K562 (cell line): ENCODE data around the gene STIL. TPM values are rescaled to one million over a fixed set of nuclear protein-coding genes. Genes with fewer than 3 reads are reported as not detected.
A peak's percentile ranks its signal among the peaks of the same experiment; 100 is the strongest.

Source experiments
- ARID1B ChIP-seq: fragments of 450-650 bp; IDR thresholded peaks from 2 replicates; pipeline ENCODE4 v1.6.1; 2016; ENCODE audit warnings: antibody characterized with exemption, mild to moderate bottlenecking, inconsistent platforms
- CEBPB ChIP-seq: fragments of 450-650 bp; IDR thresholded peaks from 2 replicates; pipeline ENCODE4 v1.6.1; 2016; ENCODE audit warnings: missing genetic modification characterization, missing compliant biosample characterization
- CHD2 ChIP-seq: IDR thresholded peaks from 2 replicates; pipeline ENCODE4 v1.6.1; 2011; ENCODE audit warnings: low read depth, low read length
- CHD4 ChIP-seq: fragments of 200-600 bp; sonication (generic); IDR thresholded peaks from 3 replicates; pipeline ENCODE4 v1.6.1; 2012; ENCODE audit warnings: low read depth, mild to moderate bottlenecking, mixed read lengths, low read length, inconsistent platforms; ENCODE audit not compliant: insufficient read depth, insufficient replicate concordance, poor library complexity, severe bottlenecking
- CREB1 ChIP-seq, 2 experiments: sonication (generic) in 1 of 2; formaldehyde crosslinking in 1 of 2; IDR thresholded peaks; 2 replicates each; pipeline versions ENCODE4 v1.6.1 to v1.8.0; 2012 to 2022; ENCODE audit warnings: inconsistent platforms in 1 of 2, mild to moderate bottlenecking in 1 of 2, missing genetic modification reagents in 1 of 2, moderate library complexity in 1 of 2
- CREM ChIP-seq: IDR thresholded peaks from 2 replicates; pipeline ENCODE4 v1.6.1; 2014; ENCODE audit warnings: antibody characterized with exemption, low read depth
- ELF1 ChIP-seq: fragments of 200-800 bp; sonication (Bioruptor generic); IDR thresholded peaks from 2 replicates; pipeline ENCODE4 v1.6.1; 2016; ENCODE audit warnings: missing genetic modification characterization, missing compliant biosample characterization
- ETV1 ChIP-seq: fragments of 450-650 bp; conservative IDR thresholded peaks from 2 replicates; pipeline ENCODE4 v1.6.1; 2016; ENCODE audit warnings: missing genetic modification characterization, control low read depth, low read depth, missing compliant biosample characterization
- GATAD2A ChIP-seq: fragments of 450-650 bp; IDR thresholded peaks from 2 replicates; pipeline ENCODE4 v1.6.1; 2017
- HDAC2 ChIP-seq: fragments of 450-650 bp; IDR thresholded peaks from 2 replicates; pipeline ENCODE4 v1.6.1; 2016; ENCODE audit warnings: mild to moderate bottlenecking
- HNRNPH1 ChIP-seq: fragments of 200-400 bp; formaldehyde crosslinking; optimal IDR thresholded peaks from 2 replicates; pipeline ENCODE3; 2017; ENCODE audit warnings: low read depth, mild to moderate bottlenecking, low read length, moderate library complexity
- ILK ChIP-seq: fragments of 450-650 bp; IDR thresholded peaks from 2 replicates; pipeline ENCODE4 v1.6.1; 2016; ENCODE audit warnings: missing genetic modification characterization, low read depth, mild to moderate bottlenecking, missing compliant biosample characterization, moderate library complexity, borderline replicate concordance
- KLF10 ChIP-seq: fragments of 250-450 bp; sonication (Bioruptor Pico); IDR thresholded peaks from 2 replicates; pipeline ENCODE4 v1.6.1; 2021; ENCODE audit warnings: matching md5 sums
- MAFG ChIP-seq: fragments of 450-650 bp; conservative IDR thresholded peaks from 2 replicates; pipeline ENCODE4 v1.6.1; 2016; ENCODE audit warnings: missing genetic modification characterization, missing compliant biosample characterization
- MTA2 ChIP-seq: fragments of 450-650 bp; IDR thresholded peaks from 2 replicates; pipeline ENCODE4 v1.6.1; 2016; ENCODE audit warnings: low read depth
- NCOA1 ChIP-seq: fragments of 450-650 bp; IDR thresholded peaks from 2 replicates; pipeline ENCODE4 v1.6.1; 2016; ENCODE audit warnings: low read depth
- NKRF ChIP-seq: fragments of 450-650 bp; IDR thresholded peaks from 2 replicates; pipeline ENCODE4 v1.6.1; 2016; ENCODE audit warnings: borderline replicate concordance
- PML ChIP-seq: IDR thresholded peaks from 2 replicates; pipeline ENCODE4 v1.6.1; 2012; ENCODE audit warnings: low read length, inconsistent platforms
- POLR2A ChIP-seq: fragments of 450-650 bp; conservative IDR thresholded peaks from 2 replicates; pipeline ENCODE4 v1.6.1; 2016
- SAFB ChIP-seq: fragments of 200-400 bp; formaldehyde crosslinking; IDR thresholded peaks from 2 replicates; pipeline ENCODE4 v1.6.1; 2017; ENCODE audit warnings: low read depth, low read length, borderline replicate concordance
- SAFB2 ChIP-seq: fragments of 200-400 bp; formaldehyde crosslinking; IDR thresholded peaks from 2 replicates; pipeline ENCODE4 v1.6.1; 2018; ENCODE audit warnings: borderline replicate concordance, low read length, low read depth, moderate library complexity; ENCODE audit not compliant: severe bottlenecking
- SMARCE1 ChIP-seq: fragments of 450-650 bp; IDR thresholded peaks from 2 replicates; pipeline ENCODE4 v1.7.1; 2016; ENCODE audit warnings: mild to moderate bottlenecking
- SRSF7 ChIP-seq: fragments of 200-400 bp; formaldehyde crosslinking; optimal IDR thresholded peaks from 2 replicates; pipeline ENCODE3; 2017; ENCODE audit warnings: mild to moderate bottlenecking, low read depth, low read length
- ZKSCAN3 ChIP-seq: fragments of 250-450 bp; sonication (Bioruptor Pico); IDR thresholded peaks from 2 replicates; pipeline ENCODE4 v1.4.0; 2020
- ZNF316 ChIP-seq: fragments of 450-650 bp; IDR thresholded peaks from 2 replicates; pipeline ENCODE4 v1.6.1; 2016
- ZNF445 ChIP-seq: fragments of 250-450 bp; sonication (Bioruptor Pico); IDR thresholded peaks from 2 replicates; pipeline ENCODE4 v1.4.0; 2020; ENCODE audit warnings: low read depth, mild to moderate bottlenecking, moderate library complexity
- polyA plus RNA-seq, 8 experiments: library from polyadenylated mRNA; depleted of rRNA in 4 of 8; stranded (reverse) in 5 of 8; unstranded in 3 of 8; fragments of >200 nt; fragmentation: Nextera tagmentation in 2 of 8; fragmentation: Illumina TruSeq in 1 of 8; extraction: Ambion mirVana in 2 of 8; extraction: Trizol in 1 of 8; gene quantifications; 2 replicates each; pipeline versions ENCODE4 v1.2.1 to v1.2.3, GENCODE V29; 2011 to 2014; ENCODE audit warnings: inconsistent platforms in 1 of 8, missing spikeins in 1 of 8
- total RNA-seq, 7 experiments: library from RNA; depleted of rRNA in 6 of 7; stranded (reverse); fragments of >200 nt in 6 of 7; fragmentation: Illumina TruSeq in 2 of 7; extraction: Trizol in 2 of 7; gene quantifications; 2 replicates each; pipeline versions ENCODE4 v1.2.1 to v1.2.3, GENCODE V29; 2011 to 2021; ENCODE audit warnings: low replicate concordance in 1 of 7
- TF ChIP-seq, protein P1 (sequence below): fragments of 450-650 bp; IDR thresholded peaks from 2 replicates; pipeline ENCODE4 v1.6.1; 2016; ENCODE audit warnings: mild to moderate bottlenecking

The STIL gene
- total and polyA plus RNA-seq, 9 of the 15 experiments (the other 6 are each of a cell fraction or from before 2014, with no cell fraction given), result 10.5 to 77.4 (median 39.6) TPM

GRCh38 chr1:47231301-47232186, 82.4 kb downstream of the STIL start (continued):
- TF ChIP-seq, protein P1, sequence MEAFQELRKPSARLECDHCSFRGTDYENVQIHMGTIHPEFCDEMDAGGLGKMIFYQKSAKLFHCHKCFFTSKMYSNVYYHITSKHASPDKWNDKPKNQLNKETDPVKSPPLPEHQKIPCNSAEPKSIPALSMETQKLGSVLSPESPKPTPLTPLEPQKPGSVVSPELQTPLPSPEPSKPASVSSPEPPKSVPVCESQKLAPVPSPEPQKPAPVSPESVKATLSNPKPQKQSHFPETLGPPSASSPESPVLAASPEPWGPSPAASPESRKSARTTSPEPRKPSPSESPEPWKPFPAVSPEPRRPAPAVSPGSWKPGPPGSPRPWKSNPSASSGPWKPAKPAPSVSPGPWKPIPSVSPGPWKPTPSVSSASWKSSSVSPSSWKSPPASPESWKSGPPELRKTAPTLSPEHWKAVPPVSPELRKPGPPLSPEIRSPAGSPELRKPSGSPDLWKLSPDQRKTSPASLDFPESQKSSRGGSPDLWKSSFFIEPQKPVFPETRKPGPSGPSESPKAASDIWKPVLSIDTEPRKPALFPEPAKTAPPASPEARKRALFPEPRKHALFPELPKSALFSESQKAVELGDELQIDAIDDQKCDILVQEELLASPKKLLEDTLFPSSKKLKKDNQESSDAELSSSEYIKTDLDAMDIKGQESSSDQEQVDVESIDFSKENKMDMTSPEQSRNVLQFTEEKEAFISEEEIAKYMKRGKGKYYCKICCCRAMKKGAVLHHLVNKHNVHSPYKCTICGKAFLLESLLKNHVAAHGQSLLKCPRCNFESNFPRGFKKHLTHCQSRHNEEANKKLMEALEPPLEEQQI, result no peak
- peak; percentile 97 for TF ChIP-seq CEBPB (tag)
- no peak; the same call in 1 of the 2 replicates for TF ChIP-seq CHD2
- no peak for TF ChIP-seq CHD4
- no peak for TF ChIP-seq MAFG (tag)
- no peak for TF ChIP-seq ZNF445 (CRISPR knock-in tag)
- TF ChIP-seq POLR2A, result peak; percentile 96
- TF ChIP-seq HDAC2, result peak; percentile 75; the same call in 1 of the 2 replicates
- peak; percentile 70; the same call in 1 of the 2 replicates for TF ChIP-seq GATAD2A
- no peak for TF ChIP-seq KLF10 (CRISPR knock-in tag)
- no peak; the same call in 1 of the 2 replicates for TF ChIP-seq PML
- TF ChIP-seq ETV1 (tag), result peak; percentile 47
- TF ChIP-seq SMARCE1, result peak; percentile 84
- TF ChIP-seq CREB1 (IDR thresholded peaks at IDR 0.05), result no peak; the same call in 1 of the 2 replicates
- peak; percentile 35; the same call in 1 of the 2 replicates for TF ChIP-seq CREB1 (CRISPR knock-in tag; IDR thresholded peaks at IDR 0.05)
- peak; percentile 38; the same call in 1 of the 2 replicates for TF ChIP-seq ZNF316
- TF ChIP-seq SRSF7, result no peak
- peak; percentile 81 for TF ChIP-seq ARID1B
- no peak for TF ChIP-seq ZKSCAN3 (CRISPR knock-in tag)
- peak; percentile 69; the same call in 1 of the 2 replicates for TF ChIP-seq NCOA1
- no peak for TF ChIP-seq HNRNPH1
- TF ChIP-seq NKRF, result peak; percentile 88
- TF ChIP-seq ILK (tag), result no peak
- TF ChIP-seq CREM, result no peak
- TF ChIP-seq SAFB, result no peak
- no peak for TF ChIP-seq MTA2
- no peak for TF ChIP-seq SAFB2
- no peak for TF ChIP-seq ELF1 (tag)
